DND-41 (cell line): ENCODE data around the gene FHIT.

ENCODE experiments used
- ATAC-seq: fragments of 200-7000 bp; cut with Tn5 transposase; 3 replicates; pipeline ENCODE4 v1.9.1; 2021; ENCODE audit warnings: low read depth; ENCODE audit not compliant: insufficient read depth
- DNase-seq: peaks from one replicate; pipeline ENCODE4 v3.0.0-alpha.2; 2020
- H2AFZ ChIP-seq: 2 replicates; pipeline ENCODE4 v1.6.0; 2012; ENCODE audit warnings: low read depth, low read length
- H3K27ac ChIP-seq: 2 replicates; pipeline ENCODE4 v1.5.1; 2012; ENCODE audit warnings: low read length, inconsistent platforms
- H3K27me3 ChIP-seq: fragments of 200-600 bp; sonication (generic); 2 replicates; pipeline ENCODE4 v1.6.0; 2012; ENCODE audit warnings: low read length, mild to moderate bottlenecking, inconsistent platforms; ENCODE audit not compliant: insufficient read depth, poor library complexity
- H3K36me3 ChIP-seq: 2 replicates; pipeline ENCODE4 v1.5.1; 2012; ENCODE audit warnings: low read length, inconsistent platforms; ENCODE audit not compliant: insufficient read depth
- H3K4me1 ChIP-seq: 2 replicates; pipeline ENCODE4 v1.5.1; 2012; ENCODE audit warnings: mild to moderate bottlenecking, low read length; ENCODE audit not compliant: insufficient read depth
- H3K4me2 ChIP-seq: 2 replicates; pipeline ENCODE4 v1.6.0; 2012; ENCODE audit warnings: mild to moderate bottlenecking, moderate library complexity, low read length, inconsistent platforms; ENCODE audit not compliant: insufficient read depth
- H3K4me3 ChIP-seq, 2 experiments: fragments of 200-600 bp in 1 of 2; shearing (Covaris generic) in 1 of 2; 2 replicates each; pipeline ENCODE4 v1.5.1; 2012 to 2016; ENCODE audit warnings: inconsistent platforms in 2 of 2, low read length in 2 of 2, mild to moderate bottlenecking in 2 of 2, low read depth in 1 of 2, moderate library complexity in 1 of 2
- H3K79me2 ChIP-seq: 2 replicates; pipeline ENCODE4 v1.6.0; 2012; ENCODE audit warnings: low read length, inconsistent platforms; ENCODE audit not compliant: insufficient read depth
- H3K9ac ChIP-seq: 2 replicates; pipeline ENCODE4 v1.6.0; 2012; ENCODE audit warnings: low read depth, mild to moderate bottlenecking, inconsistent platforms, low read length, moderate library complexity
- H3K9me3 ChIP-seq: 2 replicates; pipeline ENCODE4 v1.5.1; 2012; ENCODE audit warnings: low read length, moderate library complexity, mild to moderate bottlenecking, inconsistent platforms; ENCODE audit not compliant: insufficient read depth, severe bottlenecking
- H4K20me1 ChIP-seq: 2 replicates; pipeline ENCODE4 v1.6.0; 2012; ENCODE audit warnings: low read length; ENCODE audit not compliant: insufficient read depth
- EZH2 ChIP-seq: IDR thresholded peaks from 3 replicates; pipeline ENCODE4 v1.6.1; 2012; ENCODE audit warnings: borderline replicate concordance, low read depth, mild to moderate bottlenecking, moderate library complexity, low read length, inconsistent platforms; ENCODE audit not compliant: severe bottlenecking
- TF ChIP-seq, protein P1 (sequence below): IDR thresholded peaks from 2 replicates; pipeline ENCODE4 v1.5.1; 2012; ENCODE audit warnings: borderline replicate concordance, low read length, moderate library complexity, mild to moderate bottlenecking; ENCODE audit not compliant: poor library complexity, severe bottlenecking; ENCODE audit errors: extremely low read depth

Gene FHIT

DNA sequence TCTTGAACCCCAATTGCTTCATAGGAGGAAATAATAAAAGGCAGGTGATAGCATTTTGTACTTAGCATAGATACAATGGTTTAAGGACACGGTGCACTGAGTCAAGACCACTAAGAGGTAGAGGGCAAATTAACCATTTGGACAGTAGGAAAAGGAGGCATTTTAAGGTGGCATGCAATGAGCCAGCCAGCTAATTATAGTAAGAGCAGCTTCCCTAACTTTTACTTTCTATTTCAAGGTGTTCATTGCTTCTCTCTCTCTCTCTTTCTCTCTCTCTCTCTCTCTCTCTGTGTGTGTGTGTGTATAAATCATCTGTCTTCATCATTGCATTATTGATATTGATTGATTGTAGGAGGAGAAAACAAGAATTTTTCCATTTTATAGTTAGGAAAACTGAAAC lies 1461.0 kb downstream of the FHIT start:
- Histone ChIP-seq H3K9me3 (no peaks in the 10 kb centered on the region), H4K20me1 (no peaks in the 10 kb centered on the region), H3K4me2 (no peak overlapping the region), H3K4me3 (no peak overlapping the region), H3K4me1 (peaks cover 11% of the 10 kb centered on the region), H2AFZ (no peak overlapping the region), H3K27me3 (no peaks in the 10 kb centered on the region), H3K36me3 (peaks cover 15% of the 10 kb centered on the region), H3K79me2 (no peaks in the 10 kb centered on the region), H3K9ac (no peak overlapping the region), H3K27ac (no peak overlapping the region)
- no peak for TF ChIP-seq EZH2
- TF ChIP-seq, protein P1, sequence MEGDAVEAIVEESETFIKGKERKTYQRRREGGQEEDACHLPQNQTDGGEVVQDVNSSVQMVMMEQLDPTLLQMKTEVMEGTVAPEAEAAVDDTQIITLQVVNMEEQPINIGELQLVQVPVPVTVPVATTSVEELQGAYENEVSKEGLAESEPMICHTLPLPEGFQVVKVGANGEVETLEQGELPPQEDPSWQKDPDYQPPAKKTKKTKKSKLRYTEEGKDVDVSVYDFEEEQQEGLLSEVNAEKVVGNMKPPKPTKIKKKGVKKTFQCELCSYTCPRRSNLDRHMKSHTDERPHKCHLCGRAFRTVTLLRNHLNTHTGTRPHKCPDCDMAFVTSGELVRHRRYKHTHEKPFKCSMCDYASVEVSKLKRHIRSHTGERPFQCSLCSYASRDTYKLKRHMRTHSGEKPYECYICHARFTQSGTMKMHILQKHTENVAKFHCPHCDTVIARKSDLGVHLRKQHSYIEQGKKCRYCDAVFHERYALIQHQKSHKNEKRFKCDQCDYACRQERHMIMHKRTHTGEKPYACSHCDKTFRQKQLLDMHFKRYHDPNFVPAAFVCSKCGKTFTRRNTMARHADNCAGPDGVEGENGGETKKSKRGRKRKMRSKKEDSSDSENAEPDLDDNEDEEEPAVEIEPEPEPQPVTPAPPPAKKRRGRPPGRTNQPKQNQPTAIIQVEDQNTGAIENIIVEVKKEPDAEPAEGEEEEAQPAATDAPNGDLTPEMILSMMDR: no peak
- peak; percentile 76 for ATAC-seq
- DNase-seq: no peak

DNA sequence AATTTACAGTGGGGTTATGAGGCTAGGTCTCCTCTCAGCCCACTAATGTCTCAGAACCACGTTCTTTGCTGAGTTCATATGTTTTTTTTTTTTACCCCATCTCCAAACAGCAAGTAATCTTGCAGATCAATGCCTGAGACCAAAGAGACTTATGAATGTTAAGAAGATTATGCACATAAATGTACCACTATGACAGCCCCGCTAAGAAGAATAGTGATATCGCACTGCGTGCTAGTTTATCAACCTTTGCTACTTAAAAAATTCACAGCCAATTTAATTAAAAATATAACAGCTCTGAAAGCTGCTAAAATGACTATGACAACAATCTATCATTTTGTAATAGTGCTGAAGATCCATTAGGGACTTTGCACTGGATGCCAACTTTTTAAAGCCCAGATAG lies 1462.5 kb downstream of the FHIT start:
- Histone ChIP-seq H3K4me3 (no peak overlapping the region), H4K20me1 (no peaks in the 10 kb centered on the region), H3K27ac (no peak overlapping the region), H3K9ac (no peak overlapping the region), H3K4me1 (peaks cover 14% of the 10 kb centered on the region), H3K27me3 (no peaks in the 10 kb centered on the region), H3K9me3 (no peaks in the 10 kb centered on the region), H3K4me2 (no peak overlapping the region), H3K36me3 (peaks cover 24% of the 10 kb centered on the region), H2AFZ (no peak overlapping the region), H3K79me2 (no peaks in the 10 kb centered on the region)
- no peak for TF ChIP-seq EZH2
- TF ChIP-seq, protein P1: no peak
- DNase-seq (no peak), ATAC-seq (no peak)

DNA sequence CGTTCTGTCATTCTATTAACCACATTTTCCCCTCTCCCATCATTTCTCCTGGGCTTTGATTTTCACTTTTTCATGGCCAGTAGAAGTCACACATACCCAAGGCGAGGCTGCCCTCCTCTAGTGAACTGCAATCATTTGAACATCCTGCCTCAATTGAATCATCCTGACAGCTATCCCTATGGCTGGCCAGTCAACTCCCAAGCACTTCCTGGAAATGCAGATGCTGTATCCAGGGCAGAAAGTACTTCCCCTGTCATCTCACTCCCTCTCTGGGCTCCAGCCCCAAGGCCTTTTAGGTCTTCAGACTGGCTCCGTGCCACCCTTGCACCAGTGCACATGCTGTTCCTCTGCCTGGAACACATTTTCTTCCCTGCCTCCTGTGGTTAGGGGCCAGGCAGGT lies 1463.1 kb downstream of the FHIT start:
- no peaks in the 10 kb centered on the region for H3K79me2 ChIP-seq
- H3K27ac ChIP-seq: no peak overlapping the region
- H3K4me1 ChIP-seq: peaks cover 18% of the 10 kb centered on the region
- no peaks in the 10 kb centered on the region for H3K27me3 ChIP-seq
- no peaks in the 10 kb centered on the region for H3K9me3 ChIP-seq
- H3K4me2 ChIP-seq: no peak overlapping the region
- TF ChIP-seq, protein P1: no peak
- no peak for TF ChIP-seq EZH2
- H3K4me3 ChIP-seq: no peak overlapping the region
- no peak overlapping the region for H3K9ac ChIP-seq
- H2AFZ ChIP-seq: no peak overlapping the region
- DNase-seq (no peak), ATAC-seq (no peak)
- no peaks in the 10 kb centered on the region for H4K20me1 ChIP-seq
- H3K36me3 ChIP-seq: peaks cover 24% of the 10 kb centered on the region

DNA sequence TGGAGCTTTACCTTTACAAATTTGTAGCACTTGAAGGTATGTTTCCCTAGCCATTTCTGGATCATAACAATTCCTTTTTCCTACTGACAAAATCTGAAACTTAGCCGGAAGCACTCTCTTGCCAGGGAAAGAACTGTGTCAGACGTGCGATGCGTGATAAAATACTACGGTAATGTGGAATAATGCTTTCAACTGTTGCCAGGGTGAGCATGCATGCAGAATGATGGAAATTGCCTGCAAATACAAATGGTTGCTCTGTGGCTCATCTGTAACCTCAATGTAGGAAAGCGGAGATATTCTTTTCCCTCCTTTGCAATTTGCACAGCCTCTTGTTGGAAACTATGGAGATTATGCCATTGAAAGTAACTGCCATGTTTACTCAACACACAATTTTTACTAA lies 1464.9 kb downstream of the FHIT start:
- TF ChIP-seq, protein P1: no peak
- TF ChIP-seq EZH2: no peak
- Histone ChIP-seq H4K20me1 (no peaks in the 10 kb centered on the region), H2AFZ (no peak overlapping the region), H3K36me3 (peaks cover 24% of the 10 kb centered on the region), H3K9ac (no peak overlapping the region), H3K4me3 (no peak overlapping the region), H3K27ac (no peak overlapping the region), H3K4me2 (no peak overlapping the region), H3K9me3 (no peaks in the 10 kb centered on the region), H3K4me1 (peaks cover 18% of the 10 kb centered on the region), H3K79me2 (no peaks in the 10 kb centered on the region), H3K27me3 (no peaks in the 10 kb centered on the region)
- ATAC-seq (no peak), DNase-seq (no peak)
